NB4 (cell line): ENCODE data around the gene BRD1.

Source experiments
- DNase-seq: peaks from one replicate; pipeline ENCODE4 v3.0.0; 2010; ENCODE audit warnings: low read depth
- H3K4me3 ChIP-seq: one replicate; pipeline ENCODE4 v1.5.1; 2011; ENCODE audit warnings: mild to moderate bottlenecking, low read depth, low read length, moderate library complexity
- MYC ChIP-seq: IDR thresholded peaks from 2 replicates; pipeline ENCODE4 v1.6.1; 2011; ENCODE audit warnings: low read depth, low read length
- POLR2A ChIP-seq: IDR thresholded peaks from 2 replicates; pipeline ENCODE4 v1.6.1; 2011; ENCODE audit warnings: mild to moderate bottlenecking; ENCODE audit not compliant: insufficient read length; ENCODE audit errors: extremely low read depth
- TF ChIP-seq, protein P1 (sequence below): IDR thresholded peaks from 2 replicates; pipeline ENCODE4 v1.6.1; 2011; ENCODE audit warnings: low read depth, low read length
- TF ChIP-seq, protein P2 (sequence below): IDR thresholded peaks from one replicate; pipeline ENCODE4 v1.5.1; 2012; ENCODE audit warnings: low read depth, low read length

Gene BRD1

DNA sequence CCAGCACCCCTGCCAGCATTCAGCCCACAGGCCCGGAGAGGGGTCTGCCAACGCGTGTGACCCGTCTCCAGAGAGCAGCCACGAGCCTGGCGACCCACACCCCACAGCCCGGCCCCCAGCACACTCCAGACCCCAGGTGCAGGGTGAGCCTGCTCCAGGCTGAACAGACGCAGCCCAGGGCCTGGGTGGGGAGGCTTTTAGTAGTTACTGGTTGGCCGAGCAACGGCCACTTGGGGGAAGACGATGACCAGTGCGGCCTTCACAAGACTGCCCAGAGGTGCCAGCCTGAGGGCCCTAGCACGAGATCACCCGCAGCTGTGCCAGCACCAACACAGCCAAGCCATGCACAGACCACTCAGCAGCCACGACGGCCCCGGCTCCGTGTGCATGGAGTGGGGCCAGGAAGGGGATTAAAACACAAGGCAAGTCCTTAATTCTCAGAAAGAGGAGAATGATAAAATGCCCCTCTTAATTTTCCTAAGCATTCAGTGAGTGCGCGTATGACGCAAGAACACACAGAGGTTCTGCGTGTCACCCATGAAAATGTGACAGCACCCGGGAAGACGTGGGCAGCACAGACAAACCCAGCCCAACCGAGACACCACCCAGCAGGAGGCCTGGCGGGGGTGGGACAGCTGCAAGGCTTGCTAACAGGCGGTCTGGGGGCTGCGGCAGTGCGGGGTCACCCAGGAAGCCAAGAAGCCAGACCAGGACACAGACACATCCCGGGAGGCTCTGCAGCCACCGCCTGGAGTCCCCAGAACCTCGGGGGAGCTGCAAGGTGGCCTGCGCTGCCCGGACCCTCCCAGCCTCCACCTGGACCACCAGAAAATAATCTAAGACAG is 47.6 kb downstream of the BRD1 start:
- TF ChIP-seq POLR2A (no peak), MYC (peak; percentile 31; the same call in 1 of the 2 replicates)
- TF ChIP-seq, protein P1, sequence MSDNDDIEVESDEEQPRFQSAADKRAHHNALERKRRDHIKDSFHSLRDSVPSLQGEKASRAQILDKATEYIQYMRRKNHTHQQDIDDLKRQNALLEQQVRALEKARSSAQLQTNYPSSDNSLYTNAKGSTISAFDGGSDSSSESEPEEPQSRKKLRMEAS = 0 out of 2 replicates have a peak, but pooled peaks have one; percentile 34
- TF ChIP-seq, protein P2, sequence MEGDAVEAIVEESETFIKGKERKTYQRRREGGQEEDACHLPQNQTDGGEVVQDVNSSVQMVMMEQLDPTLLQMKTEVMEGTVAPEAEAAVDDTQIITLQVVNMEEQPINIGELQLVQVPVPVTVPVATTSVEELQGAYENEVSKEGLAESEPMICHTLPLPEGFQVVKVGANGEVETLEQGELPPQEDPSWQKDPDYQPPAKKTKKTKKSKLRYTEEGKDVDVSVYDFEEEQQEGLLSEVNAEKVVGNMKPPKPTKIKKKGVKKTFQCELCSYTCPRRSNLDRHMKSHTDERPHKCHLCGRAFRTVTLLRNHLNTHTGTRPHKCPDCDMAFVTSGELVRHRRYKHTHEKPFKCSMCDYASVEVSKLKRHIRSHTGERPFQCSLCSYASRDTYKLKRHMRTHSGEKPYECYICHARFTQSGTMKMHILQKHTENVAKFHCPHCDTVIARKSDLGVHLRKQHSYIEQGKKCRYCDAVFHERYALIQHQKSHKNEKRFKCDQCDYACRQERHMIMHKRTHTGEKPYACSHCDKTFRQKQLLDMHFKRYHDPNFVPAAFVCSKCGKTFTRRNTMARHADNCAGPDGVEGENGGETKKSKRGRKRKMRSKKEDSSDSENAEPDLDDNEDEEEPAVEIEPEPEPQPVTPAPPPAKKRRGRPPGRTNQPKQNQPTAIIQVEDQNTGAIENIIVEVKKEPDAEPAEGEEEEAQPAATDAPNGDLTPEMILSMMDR = no peak
- peak; percentile 92 for DNase-seq
- no peak overlapping the region for H3K4me3 ChIP-seq

DNA sequence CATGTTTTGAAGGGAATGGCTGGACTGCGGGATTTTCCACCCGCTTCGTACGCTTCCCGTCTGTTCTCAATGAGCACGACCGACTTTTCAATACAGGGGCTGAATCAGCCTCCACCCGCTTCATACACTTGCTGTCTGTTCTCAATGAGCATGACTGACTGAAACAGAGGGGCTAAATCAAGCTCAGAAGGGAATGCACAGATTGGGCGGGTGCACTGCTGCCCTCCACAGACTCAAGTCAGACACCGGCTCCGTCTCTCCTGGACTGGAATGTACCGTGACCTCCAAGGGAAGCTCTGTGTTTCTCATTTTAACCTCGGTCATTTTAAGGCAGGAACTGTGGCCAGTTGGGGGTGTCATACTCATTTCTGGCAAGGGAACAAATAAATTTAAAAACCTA is 48.5 kb downstream of the BRD1 start:
- H3K4me3 ChIP-seq = no peak overlapping the region
- TF ChIP-seq, protein P2 = no peak
- TF ChIP-seq MYC (no peak), POLR2A (no peak)
- TF ChIP-seq, protein P1 = no peak
- no peak for DNase-seq

DNA sequence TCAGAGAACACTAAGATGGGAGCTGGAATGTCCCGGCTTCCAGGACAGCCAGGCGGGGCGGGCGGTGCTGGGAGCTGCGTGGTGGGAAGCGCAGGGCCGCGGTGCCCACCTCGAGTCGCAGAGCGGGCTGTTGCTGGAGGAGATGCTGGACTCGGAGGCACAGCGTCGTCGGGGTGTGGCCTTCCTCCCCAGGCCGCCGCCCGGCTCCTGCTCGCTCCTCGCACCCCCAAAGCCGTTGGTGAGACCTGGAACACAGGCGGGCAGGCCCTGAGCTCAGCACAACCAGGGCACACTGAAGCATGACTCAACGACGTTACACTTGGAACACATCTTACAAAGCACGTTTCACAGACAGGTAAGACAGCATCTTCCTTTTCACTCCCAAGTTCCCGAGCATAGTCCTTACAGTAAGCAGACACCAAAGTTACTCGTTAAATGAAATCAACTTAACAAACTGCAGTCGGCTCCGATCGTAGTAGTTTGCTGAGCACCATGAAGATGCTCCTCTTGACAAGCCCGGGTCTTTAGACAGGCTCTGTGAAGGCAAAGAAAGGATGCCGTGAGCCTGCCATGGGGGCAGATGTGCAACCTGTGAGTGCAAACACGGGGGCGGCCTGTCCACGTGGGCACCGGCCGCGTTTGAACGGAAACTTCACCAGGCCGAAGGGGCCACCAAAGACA is 50.0 kb downstream of the BRD1 start:
- DNase-seq = no peak
- H3K4me3 ChIP-seq = no peak overlapping the region
- TF ChIP-seq, protein P1 = no peak
- no peak for TF ChIP-seq MYC

DNA sequence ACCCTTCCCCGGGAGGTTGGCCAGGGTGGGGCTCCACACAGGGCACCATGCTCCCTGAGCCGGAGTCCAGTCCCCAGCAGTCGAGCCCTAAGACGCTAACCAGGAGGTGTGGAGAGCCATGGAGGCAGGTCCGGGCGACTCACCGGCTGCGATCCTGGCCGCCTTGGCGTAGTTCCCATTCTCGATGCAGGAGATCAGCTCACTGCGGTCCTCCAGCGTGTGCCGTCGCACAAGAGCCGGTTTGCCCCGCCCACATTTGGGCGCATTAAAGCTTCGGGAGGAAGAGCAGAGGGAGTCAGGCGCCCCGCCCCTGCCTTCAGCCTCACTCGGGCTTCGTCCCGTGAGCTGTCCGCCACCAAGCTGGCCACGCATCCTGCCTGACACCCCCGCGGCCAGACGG is 50.8 kb downstream of the BRD1 start:
- no peak overlapping the region for H3K4me3 ChIP-seq
- no peak for DNase-seq
- TF ChIP-seq, protein P2 = no peak
- TF ChIP-seq, protein P1 = no peak
- TF ChIP-seq MYC = no peak
- TF ChIP-seq POLR2A = no peak

DNA sequence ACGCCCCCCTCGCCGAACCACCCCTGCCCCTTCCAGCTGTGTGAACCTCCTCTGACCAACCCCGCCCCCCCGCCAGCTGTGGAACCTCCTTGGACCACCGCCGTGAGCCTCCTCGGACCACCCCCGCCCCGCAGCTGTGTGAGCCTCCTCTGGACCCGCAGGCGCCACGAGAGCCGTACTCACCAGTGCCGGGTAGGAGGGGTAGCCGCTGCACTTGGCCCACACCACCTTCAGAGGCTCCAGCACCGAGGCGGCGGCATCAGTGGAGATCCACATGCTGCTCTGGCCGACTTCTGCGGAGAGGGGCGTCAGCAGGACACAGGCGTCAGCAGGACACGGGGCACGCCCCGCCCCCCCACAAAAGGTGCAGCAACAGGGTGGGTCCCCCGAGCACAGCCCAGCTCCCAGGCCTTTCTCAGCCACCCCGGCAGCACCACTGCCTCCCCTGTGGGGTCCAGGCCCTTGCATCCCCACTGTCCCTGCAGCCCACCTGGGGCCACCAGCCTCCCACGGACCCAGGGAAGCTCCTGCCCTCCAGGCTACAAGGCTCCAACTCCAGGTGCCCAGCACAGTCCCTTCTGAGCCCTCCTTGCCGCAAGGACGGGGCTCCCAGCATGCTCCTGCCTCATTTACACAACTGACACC is 51.7 kb downstream of the BRD1 start:
- TF ChIP-seq, protein P1 = no peak
- TF ChIP-seq POLR2A = no peak
- H3K4me3 ChIP-seq = no peak overlapping the region
- no peak for DNase-seq

DNA sequence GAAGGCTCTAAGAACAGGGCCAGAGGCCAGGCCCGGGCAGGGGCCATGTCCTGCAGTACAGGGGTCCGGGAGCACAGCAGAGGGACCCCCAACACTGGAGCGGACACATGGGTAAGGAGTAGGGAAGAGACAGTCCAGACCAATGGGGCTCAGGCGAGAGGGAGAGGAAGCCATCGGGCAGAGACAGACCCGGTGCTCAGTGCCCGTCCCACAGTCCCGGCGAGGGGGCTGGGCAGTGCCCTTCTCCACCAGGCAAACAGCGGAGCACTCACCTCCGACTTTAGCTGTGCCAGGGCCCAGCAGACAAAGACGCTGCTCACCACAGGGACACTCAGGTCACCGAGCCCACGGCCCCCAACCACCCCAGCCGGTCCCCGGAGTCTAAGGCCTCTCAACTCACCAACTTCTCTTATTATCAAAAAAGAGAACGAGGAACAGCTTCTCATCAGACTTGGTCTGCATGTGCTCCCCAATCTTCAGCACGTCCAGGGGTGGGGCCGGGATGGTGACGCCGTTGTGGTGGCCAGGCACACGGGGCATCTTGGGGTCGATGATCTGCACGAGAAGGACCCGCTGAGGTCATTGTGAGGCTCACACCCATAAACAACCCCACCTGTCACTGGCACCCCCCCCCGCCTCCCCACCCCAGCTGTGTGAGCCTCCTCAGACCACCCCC is 52.3 kb downstream of the BRD1 start:
- no peak for DNase-seq
- TF ChIP-seq MYC (no peak), POLR2A (no peak)
- TF ChIP-seq, protein P1 = no peak
- TF ChIP-seq, protein P2 = no peak
- H3K4me3 ChIP-seq = no peak overlapping the region
